ENCODE data around the gene OR10A6. TPM values are rescaled to one million over a fixed set of nuclear protein-coding genes. Genes with fewer than 3 reads are reported as not detected.

The OR10A6 gene
- total and polyA plus RNA-seq, 2 donors (not counting 1 experiment from before 2014, with no cell fraction given) = not detected

DNA sequence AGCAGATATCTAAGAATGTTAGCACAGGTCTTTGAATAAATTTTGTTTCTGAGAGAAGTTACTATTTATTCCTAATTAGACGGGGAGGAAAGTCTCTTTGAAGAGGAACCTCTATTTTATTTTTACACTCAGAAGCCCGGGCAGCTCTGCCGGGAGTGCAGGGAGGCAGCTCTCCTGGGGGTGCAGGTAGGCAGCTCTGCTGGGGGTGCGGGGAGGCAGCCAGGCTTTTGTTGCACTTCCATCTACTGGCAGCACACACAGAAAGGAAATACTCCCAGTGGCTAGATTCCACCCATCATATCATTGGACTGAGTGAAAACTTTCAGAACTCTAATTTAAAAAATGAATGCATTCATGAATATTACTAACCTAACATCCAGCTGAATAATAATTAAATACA lies 24.6 kb downstream of the OR10A6 start:
- WGBS (ENCODE audit: insufficient coverage) = 32% methylated on average over 3 of the region's 4 CpGs
- ChIA-PET POLR2A (no interaction called here), CTCF (interaction anchor here (1.5 kb wide), 1 partner anchor 13 kb away, joined by 4 read pairs; no protein-coding TSS in a partner anchor)
- H3K27me3 Mint-ChIP-seq = peaks cover 50% of the 10 kb centered on the region
- H3K79me2 ChIP-seq (ENCODE audit: control insufficient read depth, insufficient read depth, low read length) = no peaks in the 10 kb centered on the region
- peaks cover 0 to 8% (median 2%) of the 10 kb centered on the region in 4 experiments for H3K27me3 ChIP-seq (replicated peaks in 1 of 4; ENCODE audit: control extremely low read depth in 1 of 4, control insufficient read depth in 3 of 4, insufficient read depth in 4 of 4, low read length in 3 of 4)
- no peaks in the 10 kb centered on the region for H3K36me3 ChIP-seq (replicated peaks in 1 of 2; ENCODE audit: control extremely low read depth in 1 of 2, control insufficient read depth in 1 of 2, extremely low read depth in 1 of 2, insufficient read depth in 2 of 2, low read length in 1 of 2)
- no peaks in the 10 kb centered on the region for H3K9me3 ChIP-seq (ENCODE audit: control extremely low read depth in 1 of 3, control insufficient read depth in 2 of 3, insufficient read depth in 1 of 3, low read length in 2 of 3)
- H3K4me3 Mint-ChIP-seq = no peak overlapping the region
- no peaks in the 10 kb centered on the region for H4K20me1 ChIP-seq (ENCODE audit: control insufficient read depth, insufficient read depth, low read length, poor library complexity, severe bottlenecking)
- H2AFZ ChIP-seq (ENCODE audit: insufficient read depth, low read depth, low read length, poor library complexity, severe bottlenecking) = no peak overlapping the region
- TF ChIP-seq, protein P1, sequence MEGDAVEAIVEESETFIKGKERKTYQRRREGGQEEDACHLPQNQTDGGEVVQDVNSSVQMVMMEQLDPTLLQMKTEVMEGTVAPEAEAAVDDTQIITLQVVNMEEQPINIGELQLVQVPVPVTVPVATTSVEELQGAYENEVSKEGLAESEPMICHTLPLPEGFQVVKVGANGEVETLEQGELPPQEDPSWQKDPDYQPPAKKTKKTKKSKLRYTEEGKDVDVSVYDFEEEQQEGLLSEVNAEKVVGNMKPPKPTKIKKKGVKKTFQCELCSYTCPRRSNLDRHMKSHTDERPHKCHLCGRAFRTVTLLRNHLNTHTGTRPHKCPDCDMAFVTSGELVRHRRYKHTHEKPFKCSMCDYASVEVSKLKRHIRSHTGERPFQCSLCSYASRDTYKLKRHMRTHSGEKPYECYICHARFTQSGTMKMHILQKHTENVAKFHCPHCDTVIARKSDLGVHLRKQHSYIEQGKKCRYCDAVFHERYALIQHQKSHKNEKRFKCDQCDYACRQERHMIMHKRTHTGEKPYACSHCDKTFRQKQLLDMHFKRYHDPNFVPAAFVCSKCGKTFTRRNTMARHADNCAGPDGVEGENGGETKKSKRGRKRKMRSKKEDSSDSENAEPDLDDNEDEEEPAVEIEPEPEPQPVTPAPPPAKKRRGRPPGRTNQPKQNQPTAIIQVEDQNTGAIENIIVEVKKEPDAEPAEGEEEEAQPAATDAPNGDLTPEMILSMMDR (IDR thresholded peaks at IDR 0.05) = no peak
- TF ChIP-seq EZH2 (IDR thresholded peaks at IDR 0.05; ENCODE audit: borderline replicate concordance, insufficient read depth, low read depth, low read length, poor library complexity, severe bottlenecking) = no peak
- no peaks in the 10 kb centered on the region for H3K4me1 Mint-ChIP-seq
- intact Hi-C loops (cut with micrococcal nuclease) = no loop called here
- no peak for ATAC-seq (ENCODE audit: low read depth)
- DNase-seq = no peak
- no peak overlapping the region for H3K4me3 ChIP-seq (ENCODE audit: control extremely low read depth in 1 of 5, extremely low read depth in 1 of 5, insufficient read depth in 1 of 5, low read depth in 2 of 5, low read length in 4 of 5)
- no peak overlapping the region for H3K27ac Mint-ChIP-seq
- no peak overlapping the region for H3K27ac ChIP-seq (ENCODE audit: low read length in 2 of 2)
- no peaks in the 10 kb centered on the region for H3K9me3 Mint-ChIP-seq (ENCODE audit: insufficient read depth)
- no peak overlapping the region for H3K4me2 ChIP-seq (replicated peaks; ENCODE audit: low read depth, low read length, poor library complexity, severe bottlenecking)
- no peaks in the 10 kb centered on the region for H3K4me1 ChIP-seq (ENCODE audit: control insufficient read depth in 2 of 2, insufficient read depth in 2 of 2, low read length in 2 of 2)
- no peak overlapping the region for H3K9ac ChIP-seq (ENCODE audit: low read length)

DNA sequence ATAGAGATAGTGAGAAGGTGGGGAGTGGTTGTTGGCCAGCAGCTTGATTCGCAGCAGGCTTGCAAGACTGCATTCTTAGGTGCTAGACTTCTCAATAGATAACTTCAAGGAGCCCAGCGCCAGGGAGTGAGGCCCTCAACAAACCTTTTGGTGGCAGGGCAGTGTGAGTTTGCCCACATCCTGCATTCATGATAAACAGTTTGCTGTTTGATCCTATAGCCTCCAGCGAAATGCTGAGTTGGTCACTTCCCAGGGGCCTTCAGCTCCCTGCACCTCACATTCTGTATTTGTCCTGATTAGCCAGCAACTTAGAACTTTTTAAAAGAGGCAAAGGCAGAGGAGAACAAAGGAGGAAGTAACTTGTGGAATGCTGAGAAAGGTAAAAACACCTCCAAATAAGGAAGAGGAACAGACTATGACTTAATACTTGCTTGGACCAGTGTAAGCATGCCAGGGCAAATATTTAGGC lies 25.1 kb downstream of the OR10A6 start:
- Histone ChIP-seq H3K9ac (ENCODE audit: low read length) (no peak overlapping the region), H3K79me2 (ENCODE audit: control insufficient read depth, insufficient read depth, low read length) (no peaks in the 10 kb centered on the region), H3K4me2 (replicated peaks; ENCODE audit: low read depth, low read length, poor library complexity, severe bottlenecking) (no peak overlapping the region), H2AFZ (ENCODE audit: insufficient read depth, low read depth, low read length, poor library complexity, severe bottlenecking) (no peak overlapping the region), H4K20me1 (ENCODE audit: control insufficient read depth, insufficient read depth, low read length, poor library complexity, severe bottlenecking) (no peaks in the 10 kb centered on the region), H3K4me1 (ENCODE audit: control insufficient read depth in 2 of 2, insufficient read depth in 2 of 2, low read length in 2 of 2) (no peaks in the 10 kb centered on the region), H3K36me3 (replicated peaks in 1 of 2; ENCODE audit: control extremely low read depth in 1 of 2, control insufficient read depth in 1 of 2, extremely low read depth in 1 of 2, insufficient read depth in 2 of 2, low read length in 1 of 2) (no peaks in the 10 kb centered on the region), H3K9me3 (ENCODE audit: control extremely low read depth in 1 of 3, control insufficient read depth in 2 of 3, insufficient read depth in 1 of 3, low read length in 2 of 3) (no peaks in the 10 kb centered on the region), H3K27ac (ENCODE audit: low read length in 2 of 2) (no peak overlapping the region), H3K4me3 (ENCODE audit: control extremely low read depth in 1 of 5, extremely low read depth in 1 of 5, insufficient read depth in 1 of 5, low read depth in 2 of 5, low read length in 4 of 5) (no peak overlapping the region), H3K27me3 (replicated peaks in 1 of 4; ENCODE audit: control extremely low read depth in 1 of 4, control insufficient read depth in 3 of 4, insufficient read depth in 4 of 4, low read length in 3 of 4) (peaks cover 0 to 8% (median 2%) of the 10 kb centered on the region in 4 experiments)
- H3K27me3 Mint-ChIP-seq = peaks cover 53% of the 10 kb centered on the region
- H3K27ac Mint-ChIP-seq = no peak overlapping the region
- TF ChIP-seq, protein P1 (IDR thresholded peaks at IDR 0.05) = no peak
- no peak for TF ChIP-seq EZH2 (IDR thresholded peaks at IDR 0.05; ENCODE audit: borderline replicate concordance, insufficient read depth, low read depth, low read length, poor library complexity, severe bottlenecking)
- no CpG with 5 or more reads among the region's 3 CpGs for WGBS (ENCODE audit: insufficient coverage)
- ATAC-seq (ENCODE audit: low read depth) (no peak), DNase-seq (no peak)
- CTCF ChIA-PET = interaction anchor here (1.5 kb wide), 1 partner anchor 12 kb away, joined by 4 read pairs; no protein-coding TSS in a partner anchor
- intact Hi-C loops (cut with micrococcal nuclease) = no loop called here
- POLR2A ChIA-PET = no interaction called here
- no peaks in the 10 kb centered on the region for H3K9me3 Mint-ChIP-seq (ENCODE audit: insufficient read depth)
- H3K4me3 Mint-ChIP-seq = no peak overlapping the region
- H3K4me1 Mint-ChIP-seq = no peaks in the 10 kb centered on the region
